Gastroesophageal sphincter (tissue), 4 donors: Measurements from ENCODE around the gene SLC9A2. TPM values are rescaled to one million over a fixed set of nuclear protein-coding genes. Genes with fewer than 3 reads are reported as not detected.

Experiments used
- ATAC-seq: fragments of 150-250 bp; one replicate; pipeline ENCODE4 v1.9.1; 2016; ENCODE audit warnings: mild to moderate bottlenecking, moderate library complexity
- H3K27ac ChIP-seq, 4 donors: fragments of 200-600 bp; sonication (generic) in 3 of 4; 1 replicate in 3 of 4; 2 replicates in 1 of 4; pipeline ENCODE4 v1.5.1; 2016 to 2019
- H3K27me3 ChIP-seq: fragments of 200-600 bp; sonication (generic); one replicate; pipeline ENCODE4 v1.5.1; 2019
- H3K36me3 ChIP-seq, 2 donors: fragments of 200-600 bp; sonication (generic); one replicate each; pipeline ENCODE4 v1.5.1; 2019; ENCODE audit warnings: control low read depth in 1 of 2
- H3K4me1 ChIP-seq, 3 donors: fragments of 200-600 bp; sonication (generic); 1 replicate in 2 of 3; 2 replicates in 1 of 3; pipeline ENCODE4 v1.5.1; 2016 to 2019; ENCODE audit warnings: control low read depth in 2 of 3
- H3K4me3 ChIP-seq, 2 donors: fragments of 200-600 bp; sonication (generic); one replicate each; pipeline ENCODE4 v1.5.1; 2019; ENCODE audit warnings: mild to moderate bottlenecking in 1 of 2, moderate library complexity in 1 of 2
- H3K9me3 ChIP-seq, 3 donors: fragments of 200-600 bp; sonication (generic); one replicate each; pipeline ENCODE4 v1.5.1; 2017 to 2019; ENCODE audit warnings: control low read depth in 2 of 3
- EP300 ChIP-seq: sonication (generic); formaldehyde crosslinking; IDR thresholded peaks from one replicate; pipeline ENCODE4 v1.6.1; 2017; ENCODE audit warnings: antibody characterized with exemption, mild to moderate bottlenecking
- POLR2A ChIP-seq, 2 donors: fragments of 450-650 bp; IDR thresholded peaks; one replicate each; pipeline ENCODE4 v1.6.1; 2017; ENCODE audit warnings: antibody characterized with exemption in 2 of 2, mild to moderate bottlenecking in 2 of 2, moderate library complexity in 1 of 2
- POLR2AphosphoS5 ChIP-seq: sonication (generic); formaldehyde crosslinking; IDR thresholded peaks from one replicate; pipeline ENCODE4 v1.6.1; 2017; ENCODE audit warnings: antibody characterized with exemption
- WGBS, 2 donors: methylation state at CpG; one replicate each; pipeline ENCODE4 v1.1.5; 2018; ENCODE audit warnings: low coverage in 1 of 2; 5-methylcytosine and 5-hydroxymethylcytosine counted together
- total RNA-seq, 4 donors: library from RNA; depleted of rRNA; stranded (reverse); fragments of >200 nt; gene quantifications; one replicate each; pipeline ENCODE4 v1.1.0, GENCODE V29; 2016
- TF ChIP-seq, protein P1 (sequence below), 4 experiments: fragments of 200-600 bp in 2 of 4; fragments of 450-650 bp in 2 of 4; sonication (generic) in 1 of 4; IDR thresholded peaks; one replicate each; pipeline ENCODE4 v1.5.1; 2017 to 2019; ENCODE audit warnings: antibody characterized with exemption in 4 of 4, mild to moderate bottlenecking in 2 of 4, moderate library complexity in 2 of 4

Gene SLC9A2, protein sequence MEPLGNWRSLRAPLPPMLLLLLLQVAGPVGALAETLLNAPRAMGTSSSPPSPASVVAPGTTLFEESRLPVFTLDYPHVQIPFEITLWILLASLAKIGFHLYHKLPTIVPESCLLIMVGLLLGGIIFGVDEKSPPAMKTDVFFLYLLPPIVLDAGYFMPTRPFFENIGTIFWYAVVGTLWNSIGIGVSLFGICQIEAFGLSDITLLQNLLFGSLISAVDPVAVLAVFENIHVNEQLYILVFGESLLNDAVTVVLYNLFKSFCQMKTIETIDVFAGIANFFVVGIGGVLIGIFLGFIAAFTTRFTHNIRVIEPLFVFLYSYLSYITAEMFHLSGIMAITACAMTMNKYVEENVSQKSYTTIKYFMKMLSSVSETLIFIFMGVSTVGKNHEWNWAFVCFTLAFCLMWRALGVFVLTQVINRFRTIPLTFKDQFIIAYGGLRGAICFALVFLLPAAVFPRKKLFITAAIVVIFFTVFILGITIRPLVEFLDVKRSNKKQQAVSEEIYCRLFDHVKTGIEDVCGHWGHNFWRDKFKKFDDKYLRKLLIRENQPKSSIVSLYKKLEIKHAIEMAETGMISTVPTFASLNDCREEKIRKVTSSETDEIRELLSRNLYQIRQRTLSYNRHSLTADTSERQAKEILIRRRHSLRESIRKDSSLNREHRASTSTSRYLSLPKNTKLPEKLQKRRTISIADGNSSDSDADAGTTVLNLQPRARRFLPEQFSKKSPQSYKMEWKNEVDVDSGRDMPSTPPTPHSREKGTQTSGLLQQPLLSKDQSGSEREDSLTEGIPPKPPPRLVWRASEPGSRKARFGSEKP
- total RNA-seq = under 1 TPM in 1 of 4 donors, not detected in 3; 0.57 TPM

- peak within 1 kb of the TSS; percentile 28 to 49 for H3K4me3 ChIP-seq
- peaks cover 0 to 19% (median 12%) of the 10 kb centered on the region in 3 donors for H3K4me1 ChIP-seq
- WGBS, 2 donors = 0% methylated on average over 2 of the region's 85 CpGs; no CpG with 5 or more reads in 1 of the 2 donors
- no peak within 1 kb of the TSS for H3K27ac ChIP-seq
- TF ChIP-seq, protein P1, sequence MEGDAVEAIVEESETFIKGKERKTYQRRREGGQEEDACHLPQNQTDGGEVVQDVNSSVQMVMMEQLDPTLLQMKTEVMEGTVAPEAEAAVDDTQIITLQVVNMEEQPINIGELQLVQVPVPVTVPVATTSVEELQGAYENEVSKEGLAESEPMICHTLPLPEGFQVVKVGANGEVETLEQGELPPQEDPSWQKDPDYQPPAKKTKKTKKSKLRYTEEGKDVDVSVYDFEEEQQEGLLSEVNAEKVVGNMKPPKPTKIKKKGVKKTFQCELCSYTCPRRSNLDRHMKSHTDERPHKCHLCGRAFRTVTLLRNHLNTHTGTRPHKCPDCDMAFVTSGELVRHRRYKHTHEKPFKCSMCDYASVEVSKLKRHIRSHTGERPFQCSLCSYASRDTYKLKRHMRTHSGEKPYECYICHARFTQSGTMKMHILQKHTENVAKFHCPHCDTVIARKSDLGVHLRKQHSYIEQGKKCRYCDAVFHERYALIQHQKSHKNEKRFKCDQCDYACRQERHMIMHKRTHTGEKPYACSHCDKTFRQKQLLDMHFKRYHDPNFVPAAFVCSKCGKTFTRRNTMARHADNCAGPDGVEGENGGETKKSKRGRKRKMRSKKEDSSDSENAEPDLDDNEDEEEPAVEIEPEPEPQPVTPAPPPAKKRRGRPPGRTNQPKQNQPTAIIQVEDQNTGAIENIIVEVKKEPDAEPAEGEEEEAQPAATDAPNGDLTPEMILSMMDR (IDR thresholded peaks at IDR 0.05) = no peak
- TF ChIP-seq POLR2AphosphoS5 = no peak
- TF ChIP-seq POLR2A (IDR thresholded peaks at IDR 0.05) = no peak
- TF ChIP-seq EP300 = no peak
- H3K9me3 ChIP-seq = no peaks in the 10 kb centered on the region
- H3K36me3 ChIP-seq = no peaks in the 10 kb centered on the region
- ATAC-seq = no peak
- peaks cover 82% of the 10 kb centered on the region for H3K27me3 ChIP-seq
Measured at GRCh38 chr2:102619414-102620319, at the start of gene SLC9A2. Gene SLC9A2, plus strand, starts transcription at chr2:102619553. Its CDS starts 296 bp downstream, at chr2:102619849.

GRCh38 chr2:102575888-102576287 lies 43.5 kb upstream of the SLC9A2 start:
- no peak overlapping the region for H3K27ac ChIP-seq
- no peaks in the 10 kb centered on the region for H3K36me3 ChIP-seq
- no peaks in the 10 kb centered on the region for H3K4me1 ChIP-seq
- no peak overlapping the region for H3K4me3 ChIP-seq
- H3K9me3 ChIP-seq = peaks cover 0 to 22% (median 0%) of the 10 kb centered on the region in 3 donors
- ATAC-seq = no peak
- WGBS, 2 donors = 88 to 89% methylated on average over 1 of the region's 1 CpG
- no peaks in the 10 kb centered on the region for H3K27me3 ChIP-seq
- TF ChIP-seq EP300 = no peak
- TF ChIP-seq, protein P1 (IDR thresholded peaks at IDR 0.05) = no peak
- no peak for TF ChIP-seq POLR2A (IDR thresholded peaks at IDR 0.05)

DNA sequence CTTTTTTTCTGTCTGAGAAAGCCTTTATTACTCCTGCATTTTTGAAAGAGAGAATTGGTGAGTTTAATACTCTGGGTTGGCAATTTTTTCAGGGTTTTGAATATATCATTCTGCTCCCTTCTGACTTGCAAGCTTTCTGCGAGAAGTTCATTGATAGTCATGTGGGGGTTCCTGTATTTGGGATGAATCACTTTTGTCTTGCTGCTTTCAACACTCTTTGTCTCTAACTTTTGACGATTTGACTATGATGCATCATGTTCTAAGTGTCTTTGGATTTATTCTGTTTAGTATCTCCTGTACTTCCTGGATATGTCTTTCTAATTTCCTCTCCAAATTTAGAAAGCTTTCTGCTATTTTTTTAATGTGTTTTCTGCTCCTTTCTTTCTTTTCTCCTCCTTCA lies 41.0 kb upstream of the SLC9A2 start:
- ATAC-seq = no peak
- H3K4me3 ChIP-seq = no peak overlapping the region
- H3K9me3 ChIP-seq = peaks cover 0 to 22% (median 0%) of the 10 kb centered on the region in 3 donors
- H3K27ac ChIP-seq = no peak overlapping the region
- TF ChIP-seq EP300 (no peak), POLR2AphosphoS5 (no peak), POLR2A (IDR thresholded peaks at IDR 0.05) (no peak)
- TF ChIP-seq, protein P1 (IDR thresholded peaks at IDR 0.05) = no peak
- no peaks in the 10 kb centered on the region for H3K27me3 ChIP-seq
- no peaks in the 10 kb centered on the region for H3K36me3 ChIP-seq
- H3K4me1 ChIP-seq = no peaks in the 10 kb centered on the region
- 55 to 69% methylated on average over 2 of the region's 2 CpGs for WGBS, 2 donors

DNA sequence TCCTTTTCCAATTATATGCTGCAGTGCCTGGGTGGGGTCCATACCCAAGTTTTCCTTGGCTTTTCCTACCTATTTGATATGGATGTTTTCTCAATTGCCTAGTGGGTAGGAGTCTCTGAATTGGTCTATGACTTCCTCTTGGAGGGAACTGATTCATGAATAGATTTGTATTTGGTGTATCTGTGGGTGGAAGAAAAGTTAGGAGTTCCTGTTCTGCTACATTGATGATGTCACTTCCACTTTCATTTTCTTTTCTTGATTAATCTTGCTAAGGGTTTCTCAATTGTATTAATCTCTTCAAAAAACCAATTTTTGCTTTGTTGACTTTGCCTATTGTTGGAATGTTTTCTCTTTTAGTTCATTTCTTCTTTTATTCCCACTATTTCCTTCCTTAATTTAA lies 37.4 kb upstream of the SLC9A2 start:
- Histone ChIP-seq H3K4me3 (no peak overlapping the region), H3K4me1 (no peaks in the 10 kb centered on the region), H3K27me3 (no peaks in the 10 kb centered on the region), H3K27ac (no peak overlapping the region), H3K9me3 (peaks cover 0 to 14% (median 0%) of the 10 kb centered on the region in 3 donors), H3K36me3 (no peaks in the 10 kb centered on the region)
- TF ChIP-seq POLR2AphosphoS5 = no peak
- no peak for TF ChIP-seq POLR2A (IDR thresholded peaks at IDR 0.05)
- TF ChIP-seq EP300 = no peak
- TF ChIP-seq, protein P1 (IDR thresholded peaks at IDR 0.05) = no peak
- ATAC-seq = no peak
